HG03066 (cell line): Measurements from ENCODE around the gene PELI1.

Source experiments
- ATAC-seq: cut with Tn5 transposase; IDR thresholded peaks from one replicate; pipeline ENCODE4 v1.9.1; 2021; ENCODE audit warnings: low read depth; ENCODE audit not compliant: unreplicated experiment

Gene PELI1, protein sequence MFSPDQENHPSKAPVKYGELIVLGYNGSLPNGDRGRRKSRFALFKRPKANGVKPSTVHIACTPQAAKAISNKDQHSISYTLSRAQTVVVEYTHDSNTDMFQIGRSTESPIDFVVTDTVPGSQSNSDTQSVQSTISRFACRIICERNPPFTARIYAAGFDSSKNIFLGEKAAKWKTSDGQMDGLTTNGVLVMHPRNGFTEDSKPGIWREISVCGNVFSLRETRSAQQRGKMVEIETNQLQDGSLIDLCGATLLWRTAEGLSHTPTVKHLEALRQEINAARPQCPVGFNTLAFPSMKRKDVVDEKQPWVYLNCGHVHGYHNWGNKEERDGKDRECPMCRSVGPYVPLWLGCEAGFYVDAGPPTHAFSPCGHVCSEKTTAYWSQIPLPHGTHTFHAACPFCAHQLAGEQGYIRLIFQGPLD

DNA sequence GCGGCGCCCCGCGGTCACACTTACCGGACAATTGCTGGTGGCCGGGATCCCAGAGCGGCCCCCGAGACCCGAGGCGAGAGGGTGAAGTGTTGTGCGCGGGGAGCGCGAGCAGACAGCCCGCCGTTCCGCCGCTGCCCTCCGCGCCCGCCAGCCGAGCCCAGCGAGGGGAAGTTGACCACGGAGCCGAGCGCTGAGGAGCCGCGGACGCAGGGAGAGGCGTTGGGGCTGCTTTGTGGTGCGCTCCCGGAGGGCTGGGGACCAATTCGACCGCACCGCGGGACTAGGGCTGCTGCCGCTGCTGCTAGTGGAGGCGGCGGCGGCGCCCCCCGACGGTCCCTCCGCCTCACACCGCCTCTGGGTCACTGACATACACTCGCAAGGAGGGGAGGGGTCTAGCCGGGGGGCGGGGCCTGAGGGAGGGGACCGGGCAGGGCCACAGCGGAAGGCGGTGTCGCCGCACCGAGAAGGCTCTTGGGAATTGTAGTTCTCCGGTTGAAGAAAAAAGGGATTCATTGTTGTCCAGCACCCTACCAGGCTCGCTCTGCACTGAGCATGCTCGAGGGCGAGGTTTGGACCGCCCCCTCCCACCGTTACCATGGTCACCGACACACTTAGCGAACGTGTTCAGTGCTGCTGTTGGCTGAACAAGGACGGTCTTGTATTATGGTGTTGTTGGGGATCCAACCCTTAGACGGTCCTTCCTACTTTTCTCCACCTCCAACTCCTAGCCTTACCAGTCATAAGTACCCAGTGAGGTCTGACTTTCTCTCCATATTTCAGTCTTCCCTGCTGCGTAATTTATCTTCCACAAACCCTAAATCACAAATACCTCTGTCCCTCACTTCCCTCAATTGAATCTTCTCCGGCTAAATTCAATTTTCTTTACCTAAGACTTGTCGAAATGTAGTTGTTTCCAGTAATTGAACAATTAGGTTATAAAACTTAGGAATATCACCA lies at the start of gene PELI1:
Gene PELI1 (minus strand): TSS at position 364 of the 957 bp plus-strand sequence. CDS start 36,110 bp downstream, outside the sequence.
- peak; percentile 73 for ATAC-seq

DNA sequence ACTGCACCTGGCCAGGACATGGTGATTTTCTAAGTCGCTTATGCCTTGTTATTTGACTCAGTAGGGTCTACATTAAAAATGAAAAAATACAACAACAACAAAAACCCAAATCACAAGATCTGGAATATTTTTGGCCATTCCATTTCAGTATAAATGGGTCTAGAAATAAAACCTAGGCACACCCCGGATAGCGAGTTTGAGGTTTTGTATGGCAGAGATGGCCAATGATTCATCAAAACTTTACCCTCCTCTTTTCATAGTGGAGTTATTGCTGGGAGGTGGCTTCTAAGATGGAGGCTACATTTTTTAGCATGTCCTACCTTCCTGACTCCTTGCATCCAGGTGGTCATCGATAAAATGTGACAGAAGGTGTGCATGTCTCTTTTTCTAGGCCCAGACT lies 49.3 kb upstream of the PELI1 start:
- no peak for ATAC-seq

DNA sequence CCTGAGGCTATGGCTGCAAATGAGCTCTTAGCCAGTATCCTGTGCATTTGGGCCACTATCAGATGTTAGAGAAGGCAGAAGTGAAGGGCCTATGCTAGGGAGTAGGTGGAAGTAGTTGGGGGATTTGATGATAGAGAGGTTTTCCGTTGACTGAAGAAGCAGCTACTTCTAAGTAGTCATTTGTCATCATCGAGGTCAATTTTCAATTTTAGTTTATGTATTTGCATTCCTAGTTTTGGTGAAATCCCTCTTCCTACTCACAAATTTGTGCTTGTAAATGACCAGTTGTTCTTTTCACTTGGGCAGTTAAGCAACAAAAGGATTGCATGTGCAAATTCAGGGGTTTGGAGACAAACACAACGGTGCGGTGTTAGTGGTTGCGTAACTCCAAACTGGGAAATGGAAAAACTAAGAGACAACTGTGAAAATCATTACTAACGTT lies 48.5 kb upstream of the PELI1 start:
- ATAC-seq, result peak; percentile 56

DNA sequence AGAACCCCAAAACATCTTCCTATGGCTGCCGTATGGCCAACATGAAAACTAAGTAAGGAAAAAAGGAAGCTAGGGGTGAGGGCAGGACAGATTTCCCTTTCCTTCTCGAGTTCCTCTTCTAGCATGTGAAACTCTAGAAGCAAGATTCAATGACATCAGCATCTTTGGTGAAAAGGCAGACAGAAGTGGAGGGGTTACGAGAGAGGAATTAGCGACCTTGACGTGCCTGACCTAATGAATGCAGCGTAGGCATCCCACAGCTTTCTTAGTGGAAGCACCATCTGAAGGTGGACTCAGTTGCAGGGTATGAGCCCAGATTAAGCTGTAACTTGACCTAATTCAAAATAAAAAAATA lies 47.9 kb upstream of the PELI1 start:
- peak; percentile 59 for ATAC-seq

DNA sequence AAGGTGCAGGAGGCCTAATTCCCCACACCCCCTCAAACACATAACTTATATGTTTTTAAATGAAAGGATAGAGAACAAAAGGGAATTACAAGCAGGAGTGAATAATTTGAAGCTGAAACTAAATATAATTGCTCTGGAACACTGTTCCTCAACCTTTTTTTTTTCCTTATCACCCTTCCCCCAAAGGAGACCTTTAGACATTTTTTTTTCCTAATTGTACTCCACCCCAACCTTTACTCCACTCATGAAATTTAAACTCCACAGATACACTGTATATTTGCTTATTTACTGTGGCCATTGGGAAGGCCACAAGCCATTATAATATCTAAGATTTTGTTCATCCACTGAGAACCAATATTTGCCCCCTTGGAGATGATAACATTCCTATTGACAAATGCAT lies 45.4 kb upstream of the PELI1 start:
- no peak for ATAC-seq

DNA sequence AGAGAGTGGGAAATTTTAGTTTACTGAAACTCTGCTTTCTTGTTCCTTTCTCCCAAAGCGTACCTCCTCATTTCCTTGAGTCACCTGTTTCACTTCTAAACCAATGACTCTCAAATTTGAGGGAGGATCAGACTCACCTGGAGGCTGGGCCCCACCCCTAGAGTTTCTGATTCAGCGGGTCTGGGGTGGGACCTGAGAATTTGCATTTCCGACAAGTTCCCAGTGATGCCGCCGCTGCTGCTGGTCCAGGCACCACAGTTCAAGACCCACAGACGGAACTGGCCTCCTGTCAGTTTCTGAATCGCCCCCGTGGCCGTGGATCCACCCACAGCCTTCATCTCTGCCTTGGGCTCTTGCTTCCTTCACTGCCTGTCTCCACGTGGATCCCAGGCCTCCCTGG lies 44.9 kb upstream of the PELI1 start:
- ATAC-seq, result no peak

DNA sequence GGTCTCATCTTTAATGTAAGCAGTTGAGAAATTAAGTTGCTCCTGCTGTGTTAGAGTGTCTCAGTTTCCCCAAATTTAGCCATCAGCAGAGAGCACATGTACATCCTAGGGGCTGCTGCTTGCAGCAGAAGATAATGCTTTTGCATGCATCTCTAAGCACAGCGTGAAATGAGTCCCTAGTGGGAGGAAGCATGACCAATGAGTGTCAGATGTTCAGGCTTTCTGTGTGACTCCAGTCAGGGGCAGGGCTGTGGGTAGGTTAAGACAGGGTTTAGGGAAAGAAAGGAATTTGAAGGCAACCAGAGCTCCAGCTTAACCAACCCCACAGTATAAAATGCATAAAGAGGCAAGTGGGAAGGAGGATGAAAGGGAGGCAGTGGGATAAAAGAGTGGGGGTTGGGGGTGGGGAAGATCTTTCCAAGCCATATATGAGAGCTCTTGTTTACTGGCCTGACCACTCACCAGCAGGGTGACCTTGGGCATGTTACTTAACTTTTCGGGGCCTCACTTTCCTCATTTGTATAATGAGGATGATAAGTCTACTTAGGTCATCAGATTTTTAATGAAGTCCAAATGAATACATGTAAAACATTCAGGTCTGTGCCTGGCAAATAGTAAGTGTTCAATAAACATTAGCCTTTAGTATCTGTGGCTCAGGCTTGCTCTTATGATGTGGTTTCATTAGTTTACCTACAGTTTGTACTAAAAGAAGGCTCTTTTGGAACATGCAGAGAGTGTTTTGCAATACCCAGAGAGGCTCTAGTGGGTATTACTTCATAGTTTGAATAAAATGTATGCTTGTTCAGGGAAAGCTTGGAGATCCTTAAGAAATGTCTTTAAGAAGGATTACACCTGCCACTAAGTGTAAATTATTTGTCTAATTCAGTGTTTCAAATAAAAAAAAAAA lies 42.7 kb upstream of the PELI1 start:
- ATAC-seq, result no peak

DNA sequence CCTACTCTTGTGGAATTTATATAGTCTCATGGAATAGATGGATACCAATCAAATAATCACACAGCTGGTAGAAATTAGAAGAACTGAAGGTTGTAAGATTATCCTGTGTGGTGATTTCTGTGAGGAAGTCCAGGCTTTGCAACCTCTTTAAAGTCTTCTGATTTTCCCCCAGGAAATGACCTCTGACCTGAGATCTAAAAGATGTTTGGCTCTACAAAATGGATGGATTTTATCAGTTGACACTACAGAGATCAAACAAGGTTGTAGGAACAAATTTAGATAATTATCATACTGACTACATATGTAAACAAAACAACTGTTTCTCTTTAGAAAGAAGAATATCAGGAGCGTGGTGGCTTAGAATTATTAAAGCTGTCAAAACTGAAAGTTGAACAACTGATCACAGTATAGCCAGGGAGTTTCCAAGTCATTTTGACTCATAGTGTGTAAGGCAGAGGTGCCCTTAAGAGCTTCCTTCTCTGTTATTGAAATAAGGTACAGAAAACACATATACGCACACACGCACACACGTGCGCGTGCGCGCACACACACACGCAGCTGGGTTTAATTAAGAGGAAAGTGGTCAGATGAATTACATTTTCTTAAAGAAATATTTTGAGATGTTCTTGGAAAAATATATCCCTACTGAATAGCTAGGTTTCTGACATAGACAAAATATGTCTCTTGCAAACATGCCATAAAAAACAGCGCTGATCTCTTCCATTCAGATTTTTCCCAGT lies 35.5 kb upstream of the PELI1 start:
- peak; percentile 52 for ATAC-seq

DNA sequence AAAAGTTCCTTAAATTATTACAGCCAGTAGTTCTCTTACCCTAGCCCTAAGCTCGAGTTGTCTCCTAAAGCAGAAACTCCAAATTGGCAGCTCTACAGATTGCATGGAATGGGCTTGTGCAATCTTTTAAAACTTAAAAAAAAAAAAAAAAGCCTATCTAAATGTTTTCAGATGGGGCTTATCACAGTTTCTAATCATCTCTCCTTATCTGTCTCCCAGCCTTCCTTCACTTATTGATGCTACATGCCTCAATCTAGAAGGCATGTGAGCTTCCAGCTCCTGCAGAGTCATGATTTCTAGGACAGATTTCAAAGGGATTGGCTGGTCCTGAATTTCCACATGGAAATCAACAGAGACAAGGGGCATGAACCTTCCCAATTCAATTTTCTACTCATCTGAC lies 33.1 kb upstream of the PELI1 start:
- ATAC-seq, result no peak

DNA sequence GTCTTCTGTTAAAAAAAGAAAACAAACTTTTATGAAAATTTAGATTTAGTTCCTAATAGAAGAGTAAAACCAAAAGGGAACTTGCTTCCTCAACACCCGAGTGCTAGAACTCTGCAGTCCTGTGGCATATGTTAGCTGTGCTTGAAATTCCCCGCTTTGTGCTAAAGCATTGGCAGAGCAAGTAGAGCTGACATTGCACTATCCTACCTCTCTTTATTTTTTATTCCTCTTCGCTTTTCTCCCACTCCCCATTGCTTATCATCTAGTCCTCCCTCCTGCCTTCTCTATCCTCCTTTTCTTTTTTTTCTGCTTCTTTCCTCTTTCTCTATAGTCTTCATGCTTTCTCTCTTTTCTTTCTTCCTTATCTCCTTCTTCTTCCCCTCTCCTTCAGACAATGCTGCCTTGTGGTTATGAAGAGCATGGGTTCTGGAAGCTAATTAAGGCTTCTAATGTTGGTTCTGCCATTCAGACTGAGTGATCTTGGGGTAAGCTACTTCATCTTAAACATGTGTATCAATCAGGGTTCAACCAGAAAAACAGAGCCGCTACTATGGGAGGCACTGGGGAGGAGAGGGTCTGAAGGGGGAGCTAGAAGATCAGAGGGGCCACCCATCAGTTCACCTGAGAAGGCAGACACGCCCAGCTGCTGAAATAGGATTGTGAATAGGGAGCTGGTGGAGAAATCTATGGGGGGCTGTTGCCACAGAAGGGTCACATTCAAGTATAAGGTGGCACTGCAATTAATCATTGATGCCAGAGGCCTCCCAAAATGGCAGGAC lies 31.4 kb upstream of the PELI1 start:
- no peak for ATAC-seq

DNA sequence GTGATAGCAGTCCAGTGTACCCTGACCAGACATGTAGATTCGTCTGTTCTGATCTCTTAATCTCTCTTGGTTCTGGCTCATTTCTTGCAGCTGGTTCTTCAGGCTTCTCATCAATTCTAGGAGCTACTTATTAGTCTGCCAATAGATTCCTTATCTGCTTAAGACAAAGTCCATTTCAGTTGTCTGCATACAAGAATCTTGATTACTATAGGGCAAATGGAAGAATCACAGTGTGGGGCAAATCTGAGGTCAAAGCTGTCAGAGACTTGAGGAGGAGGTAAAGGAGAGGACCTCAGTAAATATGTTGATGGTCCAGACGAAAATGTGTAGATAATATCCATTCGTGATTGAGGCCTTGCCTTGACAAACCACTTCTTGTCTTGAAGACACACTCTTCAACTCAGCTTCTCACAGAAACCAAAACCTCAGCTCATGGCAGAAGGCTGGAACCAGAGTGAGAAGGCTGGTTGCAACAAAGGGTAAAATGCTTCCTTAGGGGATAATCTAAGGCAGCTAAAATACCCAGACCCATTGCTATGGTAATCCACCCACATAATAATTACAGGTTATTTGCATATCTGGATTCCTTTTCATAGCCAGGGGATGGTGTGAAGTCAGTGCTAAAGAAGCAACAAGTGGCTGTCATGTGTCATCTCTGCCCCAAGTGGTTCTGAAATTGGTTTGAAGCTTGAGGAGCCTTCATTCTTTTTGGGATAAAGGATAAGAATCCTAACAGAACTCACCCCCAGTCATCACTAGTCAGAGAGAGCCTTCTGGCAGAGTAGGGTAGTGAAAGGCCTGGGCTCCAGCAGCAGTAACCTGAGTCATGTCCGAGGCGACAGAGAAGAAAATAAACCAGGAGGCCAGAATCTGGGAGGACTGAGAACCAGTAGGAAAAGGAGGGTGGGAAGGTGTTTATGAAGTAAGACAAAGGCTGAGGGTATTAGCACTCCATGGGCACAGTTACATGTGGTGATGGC lies 29.2 kb upstream of the PELI1 start:
- ATAC-seq, result no peak

DNA sequence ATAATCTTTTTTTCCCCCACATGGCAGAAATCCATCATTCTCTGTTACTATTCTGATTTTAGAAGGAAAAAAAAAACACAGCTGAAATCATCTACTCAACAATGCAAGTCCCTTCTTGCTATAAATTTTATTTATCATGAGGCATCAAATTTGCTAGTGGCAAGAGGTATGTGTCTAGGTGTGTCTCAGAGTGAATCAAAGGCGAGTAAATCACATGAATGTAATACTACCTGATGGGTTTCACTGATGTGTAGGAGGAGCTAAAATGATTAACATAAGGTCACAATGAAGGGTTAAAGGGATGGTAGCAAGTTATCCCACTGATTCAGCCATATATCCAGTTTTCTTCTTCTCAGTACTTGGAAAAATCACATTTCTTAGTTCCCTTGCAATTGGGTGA lies 24.5 kb upstream of the PELI1 start:
- no peak for ATAC-seq

DNA sequence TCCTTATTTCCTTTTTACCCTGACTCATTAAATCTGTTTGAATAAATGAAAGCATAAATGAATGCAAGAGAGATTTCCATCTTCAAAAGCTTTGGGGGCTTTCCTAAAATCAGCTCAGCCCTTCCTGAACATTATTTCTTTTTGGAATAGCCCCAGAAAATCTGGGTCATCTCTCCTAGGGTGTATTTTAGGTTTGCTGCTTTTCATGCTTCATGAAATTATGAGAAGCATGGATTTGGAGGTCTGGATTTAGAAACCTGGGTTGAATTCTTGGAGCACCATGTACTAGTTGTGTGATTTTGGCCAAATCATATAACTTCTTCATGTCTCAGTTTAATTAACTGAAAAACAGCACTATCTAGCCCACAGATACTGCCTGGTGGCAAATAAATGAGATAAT lies 24.0 kb upstream of the PELI1 start:
- ATAC-seq, result no peak

DNA sequence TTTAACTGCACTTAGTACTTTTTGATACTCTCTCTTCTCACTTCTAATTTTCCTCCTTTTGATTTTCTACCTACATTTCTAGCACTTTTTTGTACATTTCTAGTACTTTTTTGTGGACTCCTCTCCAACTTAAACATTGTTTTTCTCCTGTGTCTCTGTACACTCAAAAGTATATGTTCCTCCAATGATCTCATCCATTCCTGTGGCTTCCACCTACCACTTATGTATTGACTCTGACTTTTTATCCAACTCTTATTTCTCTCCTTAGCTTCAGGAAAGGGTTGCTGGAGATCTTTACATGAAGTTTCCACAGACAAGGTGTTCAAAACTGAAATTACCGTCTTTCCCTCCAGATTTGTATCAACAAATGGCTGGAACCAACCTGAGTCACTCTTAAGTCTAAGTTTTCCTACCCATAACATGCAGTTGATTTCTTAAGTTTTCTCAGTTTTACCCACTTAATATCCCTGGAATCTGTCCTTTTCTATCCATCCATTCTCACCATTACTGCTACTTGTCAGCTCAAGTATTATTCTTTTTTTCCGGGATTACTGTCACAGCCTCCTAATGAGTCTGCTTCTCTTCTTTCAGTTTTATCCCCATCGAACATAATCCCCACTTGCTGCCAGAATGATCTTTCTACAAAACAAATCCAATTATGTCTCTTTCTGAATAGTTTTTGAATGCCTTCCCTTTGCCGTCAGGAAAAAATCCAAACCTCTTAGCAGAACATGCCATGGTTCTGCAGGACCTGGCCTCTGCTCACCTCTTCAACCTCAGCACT lies 22.6 kb upstream of the PELI1 start:
- ATAC-seq, result no peak

DNA sequence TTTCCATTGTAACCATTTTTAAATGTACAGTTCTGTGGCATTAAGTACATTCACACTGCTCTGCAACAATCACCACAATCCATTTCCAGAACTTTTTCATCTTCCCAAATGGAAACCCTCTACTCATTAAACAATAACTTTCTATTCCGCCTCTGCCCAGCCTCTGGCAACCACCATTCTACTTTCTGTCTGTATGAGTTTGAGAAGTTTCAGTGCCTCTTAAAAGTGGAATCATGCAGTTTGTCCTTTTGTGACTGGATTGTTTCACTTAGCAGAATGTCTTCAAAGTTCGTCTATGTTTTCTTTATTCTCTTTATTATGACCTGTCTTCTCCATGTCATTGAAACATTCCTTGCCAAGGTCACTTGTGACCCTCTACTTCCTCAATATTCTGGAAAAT lies 22.0 kb upstream of the PELI1 start:
- ATAC-seq, result no peak

DNA sequence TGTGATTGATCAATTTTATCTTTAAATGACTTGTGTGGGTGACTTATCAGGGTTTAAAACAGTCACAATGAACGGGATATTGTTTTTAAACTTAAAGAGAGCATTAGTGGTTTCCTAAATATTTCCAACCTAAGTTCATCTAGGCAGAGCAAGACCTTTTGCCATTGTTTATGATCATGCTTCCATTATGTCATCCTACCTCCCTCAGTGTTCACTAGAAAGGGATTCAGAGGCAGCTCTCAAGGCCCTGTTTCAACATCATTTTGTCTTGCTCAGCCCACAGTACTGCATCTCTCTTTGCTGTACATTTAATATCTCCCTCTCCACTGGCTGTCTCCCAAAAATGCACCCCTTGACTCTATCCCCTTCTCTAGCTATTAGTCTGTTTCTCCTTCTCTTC lies 21.5 kb upstream of the PELI1 start:
- ATAC-seq, result no peak

DNA sequence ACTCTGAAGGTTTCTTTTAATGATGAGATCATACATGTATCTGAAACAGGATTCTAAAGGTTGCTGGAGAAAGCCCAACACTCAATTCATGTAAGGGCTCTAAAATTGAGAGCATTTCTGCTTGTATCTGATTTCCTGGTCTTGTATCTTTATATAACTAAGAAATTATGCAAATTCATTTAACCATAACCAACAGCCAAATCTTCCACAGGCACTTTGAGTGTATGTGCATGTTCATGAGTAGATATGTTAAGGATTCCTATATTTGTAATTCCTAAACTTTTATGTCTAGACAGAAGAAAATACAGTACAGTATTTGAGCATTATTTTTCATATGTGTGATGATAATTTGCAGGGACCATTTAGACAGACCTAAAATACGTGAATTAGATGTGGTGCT lies 20.4 kb upstream of the PELI1 start:
- ATAC-seq, result no peak
